HCT116 (cell line): ENCODE results near the gene SPEN. TPM values are rescaled to one million over a fixed set of nuclear protein-coding genes. Genes with fewer than 3 reads are reported as not detected.

Experiments
- ATAC-seq: fragments of 200-7000 bp; cut with Tn5 transposase; 2 replicates; pipeline ENCODE4 v1.9.1; 2020; ENCODE audit warnings: mild to moderate bottlenecking, moderate library complexity
- BruUV-seq: library from RNA; stranded (reverse); fragments of 400-500 nt; replicated peaks from 2 replicates; lab custom pipeline; 2021; lab: Mats Ljungman, UMichigan
- CTCF ChIA-PET: fragments of 300-600 bp; sonication (Branson Sonifier 250); formaldehyde crosslinking; loops from one replicate; lab custom pipeline; 2021; ENCODE audit warnings: antibody characterized with exemption; lab: Charles Lee
- POLR2A ChIA-PET: fragments of 300-600, 350-600 bp; sonication (Branson Sonifier 250); formaldehyde crosslinking; loops from one replicate; lab custom pipeline; 2021; ENCODE audit warnings: antibody characterized with exemption; lab: Charles Lee
- RAD21 ChIA-PET, 2 experiments: fragments of 300-600 bp; sonication (Branson Sonifier 250); formaldehyde crosslinking; loops; one replicate each; lab custom pipeline; 2023; ENCODE audit warnings: low total read pairs in 2 of 2; ENCODE audit not compliant: uncharacterized antibody in 2 of 2, unreplicated experiment in 2 of 2, low non-redundant PET in 1 of 2; lab: Charles Lee
- DNase-seq: peaks from one replicate; pipeline ENCODE4 v3.0.0-alpha.2; 2010; ENCODE audit warnings: low read depth, low spot score
- H2AFZ ChIP-seq: fragments of 200-600 bp; shearing (Covaris generic), sonication (generic); 2 replicates; pipeline ENCODE4 v1.6.1; 2017; ENCODE audit warnings: low read depth, mixed run types, mixed read lengths, antibody characterized with exemption, low read length; ENCODE audit not compliant: poor library complexity, severe bottlenecking
- H3K27ac ChIP-seq: 2 replicates; pipeline ENCODE4 v1.5.1; 2012; ENCODE audit warnings: low read depth, low read length
- H3K27me3 ChIP-seq: fragments of 200-600 bp; sonication (generic); 2 replicates; pipeline ENCODE4 v1.6.1; 2016; ENCODE audit warnings: mixed run types, low read length, mixed read lengths; ENCODE audit not compliant: insufficient read depth
- H3K36me3 ChIP-seq, 2 experiments: fragments of 200-500 bp in 1 of 2; fragments of 200-600 bp in 1 of 2; sonication (Bioruptor generic) in 1 of 2; sonication (generic) in 1 of 2; 2 replicates each; pipeline versions ENCODE4 v1.5.1 to v1.6.1; 2014 to 2016; ENCODE audit warnings: low read length in 2 of 2, inconsistent platforms in 1 of 2, mixed read lengths in 1 of 2, mixed run types in 1 of 2; ENCODE audit not compliant: insufficient read depth in 2 of 2, control insufficient read depth in 1 of 2
- H3K4me1 ChIP-seq, 2 experiments: fragments of 200-600 bp in 1 of 2; sonication (generic) in 1 of 2; 2 replicates each; pipeline versions ENCODE4 v1.5.1 to v1.6.1; 2012 to 2017; ENCODE audit warnings: low read length in 2 of 2, inconsistent platforms in 1 of 2, mild to moderate bottlenecking in 1 of 2, mixed read lengths in 1 of 2, mixed run types in 1 of 2, moderate library complexity in 1 of 2; ENCODE audit not compliant: insufficient read depth in 2 of 2, control insufficient read depth in 1 of 2
- H3K4me2 ChIP-seq: fragments of 200-600 bp; sonication (generic); 2 replicates; pipeline ENCODE4 v1.6.1; 2017; ENCODE audit warnings: mixed run types, low read length, mixed read lengths
- H3K4me3 ChIP-seq, 2 experiments: fragments of 200-600 bp in 1 of 2; sonication (generic) in 1 of 2; replicated peaks in 1 of 2; 2 replicates each; pipeline ENCODE4 v1.5.1; 2011 to 2016; ENCODE audit warnings: low read length in 2 of 2, control low read depth in 1 of 2, low read depth in 1 of 2, mild to moderate bottlenecking in 1 of 2, mixed read lengths in 1 of 2, mixed run types in 1 of 2
- H3K79me2 ChIP-seq: fragments of 200-600 bp; sonication (generic); 2 replicates; pipeline ENCODE4 v1.6.1; 2017; ENCODE audit warnings: mild to moderate bottlenecking, mixed run types, low read length, moderate library complexity, mixed read lengths; ENCODE audit not compliant: insufficient read depth
- H3K9ac ChIP-seq: fragments of 200-600 bp; sonication (generic); 2 replicates; pipeline ENCODE4 v1.6.1; 2016; ENCODE audit warnings: low read length, mixed read lengths
- H3K9me2 ChIP-seq: fragments of 200-600 bp; sonication (generic), shearing (Covaris generic); 2 replicates; pipeline ENCODE4 v1.6.1; 2017; ENCODE audit warnings: mixed run types, mild to moderate bottlenecking, moderate library complexity; ENCODE audit not compliant: insufficient read depth
- H3K9me3 ChIP-seq, 2 experiments: fragments of 200-500 bp in 1 of 2; fragments of 200-600 bp in 1 of 2; sonication (Bioruptor generic) in 1 of 2; sonication (generic) in 1 of 2; 2 replicates each; pipeline ENCODE4 v1.6.1; 2014 to 2017; ENCODE audit warnings: low read length in 2 of 2, mixed read lengths in 2 of 2, inconsistent platforms in 1 of 2, low read depth in 1 of 2, mild to moderate bottlenecking in 1 of 2, mixed run types in 1 of 2, moderate library complexity in 1 of 2; ENCODE audit not compliant: control insufficient read depth in 1 of 2, insufficient read depth in 1 of 2
- H4K20me1 ChIP-seq: fragments of 200-600 bp; sonication (generic), shearing (Covaris generic); 2 replicates; pipeline ENCODE4 v1.6.1; 2017; ENCODE audit warnings: mixed run types, mild to moderate bottlenecking, moderate library complexity; ENCODE audit not compliant: insufficient read depth
- CEBPB ChIP-seq: IDR thresholded peaks from 2 replicates; pipeline ENCODE4 v1.6.1; 2012; ENCODE audit warnings: low read depth
- POLR2AphosphoS5 ChIP-seq: IDR thresholded peaks from 2 replicates; pipeline ENCODE4 v1.6.1; 2011; ENCODE audit warnings: mild to moderate bottlenecking, low read depth, low read length, moderate library complexity
- REST ChIP-seq: IDR thresholded peaks from 2 replicates; pipeline ENCODE4 v1.6.1; 2012; ENCODE audit warnings: low read depth
- SIN3A ChIP-seq: IDR thresholded peaks from 2 replicates; pipeline ENCODE4 v1.6.1; 2012; ENCODE audit warnings: low read depth
- TCF7L2 ChIP-seq: IDR thresholded peaks from 2 replicates; pipeline ENCODE4 v1.7.0; 2011; ENCODE audit warnings: borderline replicate concordance, inconsistent platforms; ENCODE audit not compliant: insufficient read depth, insufficient read length; ENCODE audit errors: extremely low read depth
- YY1 ChIP-seq: IDR thresholded peaks from 2 replicates; pipeline ENCODE4 v1.6.1; 2011; ENCODE audit warnings: low read length, low read depth, moderate library complexity, mild to moderate bottlenecking; ENCODE audit not compliant: insufficient replicate concordance; ENCODE audit errors: extremely low read depth
- intact Hi-C: fragments of 100-400 bp; cut with micrococcal nuclease; formaldehyde crosslinking; loops from 2 replicates; pipeline ENCODE4 v1.10.0; 2022
- total RNA-seq: library from RNA; stranded (reverse); gene quantifications from one replicate; pipeline ENCODE4 v1.2.1, GENCODE V29; 2021; ENCODE audit not compliant: unreplicated experiment

The SPEN gene
- total RNA-seq, 1 experiment from 2014 or later = 58.6 TPM

GRCh38 chr1:15834406-15835204 lies 12.9 kb upstream of the SPEN start:
- H3K27me3 ChIP-seq = no peaks in the 10 kb centered on the region
- H3K9me2 ChIP-seq = no peaks in the 10 kb centered on the region
- no peaks in the 10 kb centered on the region for H4K20me1 ChIP-seq
- CTCF ChIA-PET = interaction anchor here (0.6 to 3.4 kb wide), 3 partner anchors 11 to 253 kb away, joined by 3 to 33 read pairs (median 7); no protein-coding TSS in a partner anchor
- H3K9me3 ChIP-seq = no peaks in the 10 kb centered on the region
- H2AFZ ChIP-seq = peak overlapping the region; percentile 87
- DNase-seq = peak; percentile 92
- H3K4me3 ChIP-seq = peak overlapping the region; percentile 67 to 78
- H3K27ac ChIP-seq = peak overlapping the region; percentile 99
- intact Hi-C loops = loop anchor here (1.0 to 2.0 kb wide), 2 partner anchors 15 to 36 kb away; no protein-coding TSS in a partner anchor
- no peaks in the 10 kb centered on the region for H3K36me3 ChIP-seq
- H3K4me2 ChIP-seq = peak overlapping the region; percentile 83
- no TSS peak for BruUV-seq
- no peaks in the 10 kb centered on the region for H3K79me2 ChIP-seq
- RAD21 ChIA-PET = interaction anchor here in 1 of 2 experiments (0.6 to 0.7 kb wide), 2 partner anchors 11 to 13 kb away, joined by 3 read pairs; partner anchors contain the start of gene SPEN
- peaks cover 17 to 54% of the 10 kb centered on the region in 2 experiments for H3K4me1 ChIP-seq
- POLR2A ChIA-PET = interaction anchor here (0.8 to 2.4 kb wide), 8 partner anchors 9 to 43 kb away, joined by 3 to 13 read pairs (median 6); partner anchors contain the start of gene SPEN
- H3K9ac ChIP-seq = peak overlapping the region; percentile 87
- TF ChIP-seq CEBPB (no peak), POLR2AphosphoS5 (peak; percentile 71), TCF7L2 (peak; percentile 98), YY1 (peak; percentile 100), REST (no peak), SIN3A (no peak)
- TF ChIP-seq, all 23 proteins: peak for 3
- peak; percentile 67 for ATAC-seq
